ENCODE measurements around the gene GOLGA6A.
"Not testable (repeated sequence)": the region's sequence is repeated elsewhere in the genome, so short reads cannot be mapped to it uniquely, and the experiment has no call there.

Gene GOLGA6A

GRCh38 chr15:74082450-74082849 lies at the start of gene GOLGA6A:
TSS of gene GOLGA6A (minus strand) at chr15:74082550. CDS start at chr15:74082509, 41 bp downstream.
- not testable (repeated sequence) for DNase-seq

GRCh38 chr15:74131628-74132413 lies 49.5 kb upstream of the GOLGA6A start:
- no peak for DNase-seq

- no peak for DNase-seq
Measured at GRCh38 chr15:74130849-74131627, 48.7 kb upstream of the GOLGA6A start.

- no peak for DNase-seq
Measured at GRCh38 chr15:74130155-74130848, 48.0 kb upstream of the GOLGA6A start, which contains the start of gene ISLR2. TSS of gene ISLR2 (plus strand) at chr15:74130586. CDS start at chr15:74132755, 2,169 bp downstream.

GRCh38 chr15:74129586-74130154 lies 47.3 kb upstream of the GOLGA6A start:
- no peak for DNase-seq

GRCh38 chr15:74128785-74129585 lies 46.6 kb upstream of the GOLGA6A start:
- no peak for DNase-seq

GRCh38 chr15:74127954-74128784 lies 45.8 kb upstream of the GOLGA6A start:
- no peak for DNase-seq

- peak; percentile 70 to 79 for DNase-seq
Measured at GRCh38 chr15:74127255-74127953, 45.1 kb upstream of the GOLGA6A start.

- no peak for DNase-seq
Measured at GRCh38 chr15:74124759-74125158, 42.4 kb upstream of the GOLGA6A start.

GRCh38 chr15:74124196-74124595 lies 41.8 kb upstream of the GOLGA6A start:
- no peak for DNase-seq

- no peak for DNase-seq
Measured at GRCh38 chr15:74123658-74124057, 41.3 kb upstream of the GOLGA6A start.

- no peak for DNase-seq
Measured at GRCh38 chr15:74123131-74123429, 40.7 kb upstream of the GOLGA6A start.

- DNase-seq: no peak
Measured at GRCh38 chr15:74122403-74123130, 40.2 kb upstream of the GOLGA6A start.

GRCh38 chr15:74121858-74122257 lies 39.5 kb upstream of the GOLGA6A start:
- DNase-seq: no peak

- no peak for DNase-seq
Measured at GRCh38 chr15:74121039-74121438, 38.7 kb upstream of the GOLGA6A start.

GRCh38 chr15:74120426-74120825 lies 38.1 kb upstream of the GOLGA6A start:
- DNase-seq: no peak

- no peak for DNase-seq
Measured at GRCh38 chr15:74109713-74110112, 27.4 kb upstream of the GOLGA6A start.

- not testable (repeated sequence) for DNase-seq
Measured at GRCh38 chr15:74108611-74109010, 26.3 kb upstream of the GOLGA6A start.

- DNase-seq: no peak
Measured at GRCh38 chr15:74108111-74108510, 25.8 kb upstream of the GOLGA6A start.

Measured in CD4-positive, alpha-beta T cell treated with Interferon alpha-2 for 1 hour (primary cell).